HG03039 (cell line): ENCODE measurements around the gene FAH.

Source experiments
- ATAC-seq: cut with Tn5 transposase; IDR thresholded peaks from one replicate; pipeline ENCODE4 v1.9.1; 2021; ENCODE audit warnings: mild to moderate bottlenecking, moderate library complexity; ENCODE audit not compliant: unreplicated experiment

The FAH gene

GRCh38 chr15:80231371-80231770 lies 78.6 kb downstream of the FAH start:
- ATAC-seq: no peak

DNA sequence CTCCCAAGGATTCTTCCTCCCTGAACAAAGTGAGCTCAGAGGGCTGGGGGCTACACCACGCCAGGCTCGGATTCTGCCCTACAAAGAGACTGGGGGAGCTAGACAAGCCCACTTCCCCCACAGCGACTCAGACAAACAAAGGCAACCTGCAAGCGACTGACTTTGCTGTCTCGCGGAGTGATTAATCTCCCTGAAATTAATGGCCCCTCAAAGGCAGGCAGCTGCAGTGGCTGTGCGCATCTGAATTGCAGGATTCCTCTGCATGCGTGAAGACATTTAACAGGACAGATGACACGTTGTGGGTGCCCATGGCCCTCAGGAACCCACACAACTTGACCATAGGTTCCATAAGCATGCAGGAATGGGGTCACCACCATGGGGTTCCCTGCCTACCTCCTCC lies 80.8 kb downstream of the FAH start:
- ATAC-seq: no peak

DNA sequence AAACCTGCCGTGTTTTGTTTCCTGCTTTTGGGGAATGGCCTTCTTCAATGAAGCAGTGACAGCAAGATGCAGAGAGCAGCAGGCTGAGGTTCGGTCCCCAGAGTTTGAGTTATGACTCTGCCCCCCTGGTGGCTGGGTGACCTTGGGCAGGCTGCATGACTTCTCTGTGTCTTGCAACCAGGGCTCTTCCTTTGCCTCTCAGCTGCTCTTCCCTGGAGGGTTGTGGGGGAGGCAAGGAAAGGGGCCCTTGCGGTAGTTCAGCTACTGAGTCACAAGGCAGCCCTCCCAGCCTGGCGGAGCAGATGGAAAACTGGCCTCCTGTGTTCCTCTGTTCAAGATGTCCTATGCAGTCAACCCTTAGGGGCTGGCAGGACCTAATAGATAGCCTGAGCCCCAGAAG lies 82.1 kb downstream of the FAH start:
- no peak for ATAC-seq
